ENCODE data around the gene NDUFAB1.
"Not testable (repeated sequence)": the region's sequence is repeated elsewhere in the genome, so short reads cannot be mapped to it uniquely, and the experiment has no call there.

The NDUFAB1 gene

GRCh38 chr16:23549938-23550337 is 46.2 kb downstream of the NDUFAB1 start:
- DNase-seq, result no peak

DNA sequence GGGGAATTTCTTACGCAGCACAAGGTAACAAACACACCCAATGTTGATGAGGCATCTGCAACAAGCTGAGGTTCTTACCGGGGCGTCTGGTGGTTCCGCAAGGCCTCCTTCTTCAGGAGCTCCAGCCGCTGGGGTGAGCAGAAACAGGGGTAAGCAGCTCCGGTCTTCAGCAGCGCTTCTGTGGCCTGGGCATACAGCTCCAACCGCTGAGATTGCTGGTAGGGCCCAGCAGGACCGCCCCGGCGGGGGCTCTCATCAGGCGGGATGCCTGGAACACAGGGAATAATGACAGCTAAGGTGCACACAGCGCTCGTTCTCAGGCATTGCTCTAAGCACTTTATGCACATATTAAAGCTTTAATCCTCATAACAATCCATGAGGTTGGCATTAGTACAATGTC is 51.7 kb downstream of the NDUFAB1 start:
- DNase-seq, result no peak

DNA sequence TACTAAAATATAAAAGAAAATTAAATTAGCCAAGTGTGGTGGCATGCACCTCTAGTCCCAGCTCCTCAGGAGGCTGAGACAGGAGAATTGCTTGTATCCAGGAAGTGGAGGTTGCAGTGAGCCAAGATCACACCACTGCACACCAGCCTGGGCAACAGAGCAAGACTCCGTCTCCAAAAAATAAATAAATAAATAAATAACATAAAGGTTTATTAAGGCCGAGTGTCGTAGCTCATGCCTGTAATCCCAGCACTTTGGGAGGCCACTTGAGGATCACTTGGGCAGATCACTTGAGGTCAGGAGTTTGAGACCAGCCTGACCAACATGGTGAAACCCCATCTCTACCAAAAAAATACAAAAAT is 55.3 kb downstream of the NDUFAB1 start:
- not testable (repeated sequence) for DNase-seq

GRCh38 chr16:23539984-23540816 is 55.9 kb downstream of the NDUFAB1 start:
- no peak for DNase-seq

DNA sequence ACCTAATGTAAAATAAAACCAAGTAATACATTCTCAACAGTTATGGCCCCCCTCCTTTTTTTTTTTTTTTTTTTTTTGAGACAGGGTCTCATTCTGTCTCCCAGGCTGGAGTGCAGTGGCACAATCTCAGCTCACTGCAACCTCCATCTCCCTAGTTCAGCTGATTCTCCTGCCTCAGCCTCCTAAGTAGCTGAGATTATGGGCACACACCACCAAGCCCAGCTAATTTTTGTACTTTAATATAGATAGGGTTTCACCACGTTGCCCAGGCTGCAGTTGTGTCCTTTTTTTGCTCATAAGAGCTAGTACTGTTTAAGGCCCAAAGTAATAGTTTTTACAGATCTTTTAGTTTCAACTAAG is 57.2 kb downstream of the NDUFAB1 start:
- DNase-seq, result no peak

- no peak for DNase-seq
Measured at GRCh38 chr16:23537390-23537789, 58.7 kb downstream of the NDUFAB1 start.

DNA sequence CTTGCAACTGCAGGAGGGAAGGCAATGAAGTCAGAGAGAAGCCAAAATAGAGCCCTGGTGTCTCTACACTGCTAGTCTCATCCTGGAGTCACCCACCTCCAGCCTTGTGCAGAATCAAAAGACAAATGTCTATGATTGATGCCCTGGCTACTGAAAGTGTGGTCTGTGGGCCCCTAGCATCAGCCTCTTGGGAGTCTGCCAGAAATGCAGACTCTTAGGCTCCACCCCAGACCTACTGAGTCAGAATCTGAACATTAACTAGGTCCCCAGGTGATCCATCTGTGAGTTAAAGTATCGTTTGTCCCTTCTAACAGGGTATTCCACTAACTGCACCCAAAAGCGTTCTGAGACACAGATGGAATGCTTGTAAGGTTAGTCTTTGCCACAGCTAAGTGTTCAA is 60.2 kb downstream of the NDUFAB1 start:
- no peak for DNase-seq

GRCh38 chr16:23534868-23535860 is 61.0 kb downstream of the NDUFAB1 start:
- DNase-seq, result no peak

DNA sequence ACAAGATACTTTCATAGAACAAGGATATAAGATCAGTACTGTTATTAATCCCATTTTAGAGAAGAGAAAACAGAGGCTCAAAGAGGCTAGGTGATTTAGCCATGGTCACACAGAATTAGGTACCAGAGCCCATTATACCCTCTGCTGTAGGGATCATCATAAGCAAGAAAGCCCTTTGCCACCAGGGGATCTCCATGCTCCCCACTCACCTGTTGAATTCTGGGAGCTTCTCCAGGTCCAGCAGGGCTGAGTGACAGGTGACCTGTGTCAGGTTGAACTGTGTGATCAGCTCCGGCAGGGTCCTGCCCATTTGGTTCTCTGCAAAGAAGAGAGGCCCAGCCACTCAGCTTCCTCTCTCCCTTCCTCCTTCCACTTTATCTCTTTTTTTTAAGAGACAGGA is 63.7 kb downstream of the NDUFAB1 start:
- DNase-seq, result no peak
